ENCODE results near the gene ACO2.

GRCh38 chr22:41436322-41437113 lies 32.4 kb upstream of the ACO2 start:
- TF ChIP-seq POLR2A (IDR thresholded peaks at IDR 0.05) (no peak), CTCF (IDR thresholded peaks at IDR 0.05) (no peak)
